WTC11 (cell line): Measurements from ENCODE around the gene YY2. TPM values are rescaled to one million over a fixed set of nuclear protein-coding genes. Genes with fewer than 3 reads are reported as not detected.

Source experiments
- ATAC-seq: fragments of 200-7000 bp; cut with Tn5 transposase; 2 replicates; pipeline ENCODE4 v1.10.0; 2021; ENCODE audit warnings: mild to moderate bottlenecking, moderate library complexity
- CTCF ChIA-PET: fragments of 300-600 bp; sonication (Branson Sonifier 250); formaldehyde crosslinking; loops from one replicate; lab custom pipeline; 2021; ENCODE audit warnings: antibody characterized with exemption; lab: Charles Lee
- POLR2A ChIA-PET: fragments of 350-600 bp; sonication (Branson Sonifier 250); formaldehyde crosslinking; loops from one replicate; lab custom pipeline; 2021; ENCODE audit warnings: antibody characterized with exemption; lab: Charles Lee
- DNase-seq: peaks from one replicate; pipeline ENCODE4 v3.0.0; 2021; ENCODE audit warnings: low spot score
- H3K27ac Mint-ChIP-seq: 2 replicates; pipeline ENCODE4 v1.8.0; 2021; ENCODE audit warnings: mixed read lengths
- H3K27me3 Mint-ChIP-seq: 2 replicates; pipeline ENCODE4 v1.8.0; 2021; ENCODE audit warnings: low read depth, mild to moderate bottlenecking, moderate library complexity, mixed read lengths
- H3K36me3 Mint-ChIP-seq: 2 replicates; pipeline ENCODE4 v1.8.0; 2021; ENCODE audit warnings: mixed read lengths
- H3K4me1 Mint-ChIP-seq: 2 replicates; pipeline ENCODE4 v1.8.0; 2022; ENCODE audit warnings: mixed read lengths
- H3K4me3 Mint-ChIP-seq: 2 replicates; pipeline ENCODE4 v1.8.0; 2021; ENCODE audit warnings: mild to moderate bottlenecking, moderate library complexity, mixed read lengths
- H3K9me3 Mint-ChIP-seq: 2 replicates; pipeline ENCODE4 v1.8.0; 2021; ENCODE audit warnings: mixed read lengths
- AFF4 ChIP-seq: sonication (generic); formaldehyde crosslinking; IDR thresholded peaks from 2 replicates; pipeline ENCODE4 v1.8.1; 2023; ENCODE audit warnings: mild to moderate bottlenecking, missing genetic modification reagents, borderline replicate concordance
- AR ChIP-seq: fragments of 250-450 bp; sonication (Bioruptor Pico); IDR thresholded peaks from 2 replicates; pipeline ENCODE4 v1.9.0; 2021; ENCODE audit warnings: mild to moderate bottlenecking
- E2F1 ChIP-seq: sonication (generic); formaldehyde crosslinking; IDR thresholded peaks from 2 replicates; pipeline ENCODE4 v1.8.0; 2022; ENCODE audit warnings: mild to moderate bottlenecking, missing genetic modification reagents
- ELF4 ChIP-seq: sonication (generic); formaldehyde crosslinking; IDR thresholded peaks from 2 replicates; pipeline ENCODE4 v1.8.1; 2022; ENCODE audit warnings: low read depth, mild to moderate bottlenecking, moderate library complexity, missing genetic modification reagents
- ESRRA ChIP-seq: sonication (generic); formaldehyde crosslinking; IDR thresholded peaks from 2 replicates; pipeline ENCODE4 v1.8.1; 2022; ENCODE audit warnings: mild to moderate bottlenecking, missing genetic modification reagents, borderline replicate concordance
- FOXP1 ChIP-seq: sonication (generic); formaldehyde crosslinking; IDR thresholded peaks from 2 replicates; pipeline ENCODE4 v1.8.0; 2022; ENCODE audit warnings: missing genetic modification reagents, mild to moderate bottlenecking, moderate library complexity, borderline replicate concordance
- HMGA2 ChIP-seq: fragments of 250-450 bp; sonication (Bioruptor Pico); IDR thresholded peaks from 2 replicates; pipeline ENCODE4 v1.4.0; 2021; ENCODE audit warnings: mild to moderate bottlenecking, moderate library complexity
- JAZF1 ChIP-seq: fragments of 250-450 bp; sonication (Bioruptor Pico); IDR thresholded peaks from 2 replicates; pipeline ENCODE4 v1.9.0; 2021; ENCODE audit warnings: moderate library complexity, mild to moderate bottlenecking, inconsistent platforms
- JUN ChIP-seq: sonication (generic); formaldehyde crosslinking; IDR thresholded peaks from 2 replicates; pipeline ENCODE4 v1.8.0; 2023; ENCODE audit warnings: mild to moderate bottlenecking, missing genetic modification reagents
- MAX ChIP-seq: sonication (generic); formaldehyde crosslinking; IDR thresholded peaks from 2 replicates; pipeline ENCODE4 v1.8.0; 2022; ENCODE audit warnings: mild to moderate bottlenecking, missing genetic modification reagents
- MLX ChIP-seq: sonication (generic); formaldehyde crosslinking; IDR thresholded peaks from 2 replicates; pipeline ENCODE4 v1.8.1; 2023; ENCODE audit warnings: mild to moderate bottlenecking, missing genetic modification reagents, moderate library complexity
- MXD4 ChIP-seq: fragments of 250-450 bp; sonication (Bioruptor Pico); IDR thresholded peaks from 2 replicates; pipeline ENCODE4 v1.8.0; 2021; ENCODE audit warnings: mild to moderate bottlenecking, moderate library complexity, borderline replicate concordance
- NFATC4 ChIP-seq: fragments of 250-450 bp; sonication (Bioruptor Pico); IDR thresholded peaks from 2 replicates; pipeline ENCODE4 v1.9.0; 2021; ENCODE audit warnings: mild to moderate bottlenecking
- OVOL2 ChIP-seq: fragments of 250-450 bp; sonication (Bioruptor Pico); IDR thresholded peaks from 2 replicates; pipeline ENCODE4 v1.9.0; 2021; ENCODE audit warnings: mild to moderate bottlenecking, borderline replicate concordance
- RELA ChIP-seq: sonication (generic); formaldehyde crosslinking; IDR thresholded peaks from 2 replicates; pipeline ENCODE4 v1.8.1; 2022; ENCODE audit warnings: missing genetic modification reagents, mild to moderate bottlenecking, borderline replicate concordance
- SOX15 ChIP-seq: fragments of 250-450 bp; sonication (Bioruptor Pico); IDR thresholded peaks from 2 replicates; pipeline ENCODE4 v1.9.0; 2021; ENCODE audit warnings: mild to moderate bottlenecking
- SP1 ChIP-seq: sonication (generic); formaldehyde crosslinking; conservative IDR thresholded peaks from 2 replicates; pipeline ENCODE4 v1.8.1; 2022; ENCODE audit warnings: missing genetic modification reagents
- TCF7 ChIP-seq: sonication (generic); formaldehyde crosslinking; IDR thresholded peaks from 2 replicates; pipeline ENCODE4 v1.8.0; 2022; ENCODE audit warnings: mild to moderate bottlenecking, low read depth, missing genetic modification reagents, moderate library complexity
- TEAD4 ChIP-seq: sonication (generic); formaldehyde crosslinking; IDR thresholded peaks from 2 replicates; pipeline ENCODE4 v1.8.0; 2022; ENCODE audit warnings: mild to moderate bottlenecking, missing genetic modification reagents
- USF1 ChIP-seq: sonication (generic); formaldehyde crosslinking; IDR thresholded peaks from 2 replicates; pipeline ENCODE4 v1.8.0; 2022; ENCODE audit warnings: mild to moderate bottlenecking, missing genetic modification reagents
- ZBTB21 ChIP-seq: sonication (generic); formaldehyde crosslinking; IDR thresholded peaks from 2 replicates; pipeline ENCODE4 v1.8.1; 2023; ENCODE audit warnings: mild to moderate bottlenecking, missing genetic modification reagents, borderline replicate concordance
- ZNF138 ChIP-seq: sonication (generic); formaldehyde crosslinking; conservative IDR thresholded peaks from 2 replicates; pipeline ENCODE4 v1.8.1; 2022; ENCODE audit warnings: mild to moderate bottlenecking, moderate library complexity, missing genetic modification reagents
- ZNF416 ChIP-seq: fragments of 250-450 bp; sonication (Bioruptor Pico); IDR thresholded peaks from 2 replicates; pipeline ENCODE4 v1.9.0; 2021; ENCODE audit warnings: mild to moderate bottlenecking, inconsistent platforms
- total RNA-seq: library from RNA; stranded (reverse); gene quantifications from 3 replicates; pipeline ENCODE4 v1.2.3, GENCODE V29; 2021

The YY2 gene
- total RNA-seq, 1 experiment from 2014 or later, result 1.4 TPM

GRCh38 chrX:21840193-21840545, 15.6 kb upstream of the YY2 start:
- Mint-ChIP-seq H3K4me3 (peak overlapping the region; percentile 86), H3K4me1 (peaks cover 11% of the 10 kb centered on the region), H3K27ac (no peak overlapping the region), H3K36me3 (peaks cover 4% of the 10 kb centered on the region), H3K27me3 (no peaks in the 10 kb centered on the region), H3K9me3 (no peaks in the 10 kb centered on the region)
- ChIA-PET CTCF (no interaction called here), POLR2A (no interaction called here)
- ATAC-seq (no peak), DNase-seq (no peak)
- TF ChIP-seq MXD4 (CRISPR knock-in tag), result no peak
- no peak for TF ChIP-seq SOX15 (CRISPR knock-in tag)
- TF ChIP-seq AFF4 (CRISPR knock-in tag), result no peak
- no peak for TF ChIP-seq E2F1 (CRISPR knock-in tag)
- no peak for TF ChIP-seq SP1 (CRISPR knock-in tag)
- no peak for TF ChIP-seq ELF4 (CRISPR knock-in tag)
- TF ChIP-seq OVOL2 (CRISPR knock-in tag), result no peak
- TF ChIP-seq JUN (CRISPR knock-in tag), result no peak
- no peak for TF ChIP-seq JAZF1 (CRISPR knock-in tag)
- TF ChIP-seq ZNF138 (CRISPR knock-in tag), result no peak
- TF ChIP-seq RELA (CRISPR knock-in tag), result no peak
- TF ChIP-seq MLX (CRISPR knock-in tag), result no peak
- TF ChIP-seq TEAD4 (CRISPR knock-in tag), result no peak
- TF ChIP-seq AR (CRISPR knock-in tag), result no peak
- no peak for TF ChIP-seq MAX (CRISPR knock-in tag)
- TF ChIP-seq ESRRA (CRISPR knock-in tag), result no peak
- no peak for TF ChIP-seq FOXP1
- no peak for TF ChIP-seq ZNF416 (CRISPR knock-in tag)
- no peak for TF ChIP-seq TCF7 (CRISPR knock-in tag)

GRCh38 chrX:21843179-21843578, 12.6 kb upstream of the YY2 start:
- Mint-ChIP-seq H3K36me3 (peaks cover 18% of the 10 kb centered on the region), H3K4me1 (peaks cover 2% of the 10 kb centered on the region; the same call in 1 of the 2 replicates), H3K27me3 (no peaks in the 10 kb centered on the region), H3K27ac (no peak overlapping the region), H3K4me3 (no peak overlapping the region), H3K9me3 (no peaks in the 10 kb centered on the region)
- POLR2A ChIA-PET, result no interaction called here
- no peak for TF ChIP-seq NFATC4 (CRISPR knock-in tag)
- no peak for TF ChIP-seq HMGA2 (CRISPR knock-in tag)
- TF ChIP-seq USF1 (CRISPR knock-in tag), result no peak
- no peak for TF ChIP-seq ZBTB21 (CRISPR knock-in tag)
- TF ChIP-seq SP1 (CRISPR knock-in tag), result no peak
- DNase-seq (no peak), ATAC-seq (no peak)
- CTCF ChIA-PET, result no interaction called here
